IPS DF 4.7 (cell line): ENCODE measurements around the gene TMEM63B.
"Not testable (repeated sequence)": the region's sequence is repeated elsewhere in the genome, so short reads cannot be mapped to it uniquely, and the experiment has no call there.

Source experiments
- DNase-seq: peaks from one replicate; pipeline ENCODE4 v3.0.0-alpha.2; 2013; ENCODE audit warnings: low spot score; ENCODE audit errors: extremely low read depth

The TMEM63B gene

GRCh38 chr6:44171899-44172546 lies 44.7 kb downstream of the TMEM63B start:
- no peak for DNase-seq

DNA sequence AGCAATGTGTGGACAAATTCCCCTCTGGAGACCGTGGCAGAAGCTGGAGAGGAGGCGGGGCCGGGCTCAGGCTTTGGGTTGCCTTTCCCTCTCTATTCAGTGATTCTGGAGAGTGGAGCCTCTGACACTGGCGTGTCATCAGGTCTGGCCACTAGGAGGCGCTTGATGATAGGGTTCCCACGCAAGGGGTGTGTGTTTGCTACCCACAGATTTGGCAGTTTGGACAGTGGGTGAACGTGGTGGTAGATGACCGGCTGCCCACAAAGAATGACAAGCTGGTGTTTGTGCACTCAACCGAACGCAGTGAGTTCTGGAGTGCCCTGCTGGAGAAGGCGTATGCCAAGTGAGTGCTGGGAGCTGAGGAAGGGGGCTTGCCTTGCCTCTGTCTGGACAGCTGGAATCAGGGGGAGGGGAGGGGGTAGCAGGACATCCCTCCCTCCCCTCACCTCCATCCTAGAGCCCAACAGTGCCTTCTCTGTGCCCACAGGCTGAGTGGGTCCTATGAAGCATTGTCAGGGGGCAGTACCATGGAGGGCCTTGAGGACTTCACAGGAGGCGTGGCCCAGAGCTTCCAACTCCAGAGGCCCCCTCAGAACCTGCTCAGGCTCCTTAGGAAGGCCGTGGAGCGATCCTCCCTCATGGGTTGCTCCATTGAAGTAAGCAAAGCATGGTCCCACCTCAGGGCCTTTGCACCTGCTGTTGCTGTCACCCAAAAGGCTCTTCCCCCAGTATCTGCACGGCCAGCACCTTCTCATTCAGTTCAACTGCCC lies 45.6 kb downstream of the TMEM63B start:
- DNase-seq: no peak

DNA sequence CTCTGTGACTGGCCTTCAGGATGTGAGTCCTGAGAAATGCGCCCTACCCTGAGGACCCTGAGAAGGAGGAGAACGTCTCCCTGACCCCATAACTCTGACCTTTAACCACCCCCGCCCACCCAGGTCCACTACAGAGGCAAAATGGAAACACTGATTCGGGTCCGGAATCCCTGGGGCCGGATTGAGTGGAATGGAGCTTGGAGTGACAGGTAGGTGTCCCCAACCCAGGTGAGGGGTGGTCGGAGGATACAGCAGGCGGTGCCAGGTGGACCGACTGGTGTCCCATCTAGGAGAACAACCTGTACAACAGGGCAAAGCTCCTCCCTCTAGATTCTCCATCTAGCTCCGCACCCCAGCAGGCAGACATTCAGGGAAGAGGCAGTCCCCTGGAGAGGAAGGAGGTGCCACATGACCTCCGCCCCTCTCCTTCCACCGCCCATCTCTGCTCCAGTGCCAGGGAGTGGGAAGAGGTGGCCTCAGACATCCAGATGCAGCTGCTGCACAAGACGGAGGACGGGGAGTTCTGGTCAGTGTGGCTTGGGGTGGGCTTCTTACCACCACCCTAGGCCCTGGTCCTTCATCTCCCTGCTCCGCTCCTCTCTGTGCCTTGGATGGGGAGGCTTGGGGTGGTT lies 48.9 kb downstream of the TMEM63B start:
- no peak for DNase-seq

GRCh38 chr6:44176762-44177509 lies 49.6 kb downstream of the TMEM63B start:
- no peak for DNase-seq

GRCh38 chr6:44177691-44178423 lies 50.5 kb downstream of the TMEM63B start:
- no peak for DNase-seq

GRCh38 chr6:44178424-44179071 lies 51.2 kb downstream of the TMEM63B start:
- no peak for DNase-seq

DNA sequence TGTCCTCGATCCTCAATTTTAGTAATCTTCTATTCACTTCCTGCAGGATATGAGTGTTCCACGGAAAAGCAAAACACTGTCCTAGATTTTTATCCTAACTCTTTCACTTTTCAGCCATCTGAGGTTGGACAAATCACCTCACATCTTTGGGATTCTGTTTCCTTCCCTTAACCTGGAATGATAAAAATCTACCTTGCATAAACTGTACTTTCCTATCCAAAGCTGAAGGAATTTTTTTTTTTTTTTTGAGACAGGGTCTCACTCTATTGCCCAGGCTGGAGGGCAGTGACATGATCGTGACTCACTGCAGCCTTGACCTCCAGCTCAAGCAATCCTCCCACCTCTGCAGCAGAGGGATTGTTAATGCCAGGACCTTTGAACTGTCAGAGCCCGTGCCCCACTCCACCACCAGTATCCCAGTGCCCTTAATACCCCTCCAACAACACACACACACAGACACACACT lies 51.8 kb downstream of the TMEM63B start:
- DNase-seq: no peak

DNA sequence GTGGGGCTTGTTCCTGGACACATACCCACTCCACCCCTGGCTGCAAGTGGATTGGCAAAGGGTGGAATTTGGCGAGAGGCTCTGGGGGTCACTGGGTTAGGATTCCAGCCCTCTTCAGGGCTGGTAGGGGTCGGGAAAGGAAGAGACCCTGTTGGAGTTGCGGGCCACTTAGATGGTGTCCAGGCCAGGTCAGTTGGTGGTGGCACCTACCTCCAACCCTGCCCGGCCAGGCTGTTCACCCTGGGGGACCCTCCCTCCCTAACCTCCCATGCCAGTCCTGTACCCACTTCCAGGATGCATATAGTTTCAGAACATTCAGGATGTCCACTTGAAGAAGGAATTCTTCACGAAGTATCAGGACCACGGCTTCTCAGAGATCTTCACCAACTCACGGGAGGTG lies 52.3 kb downstream of the TMEM63B start:
- DNase-seq: no peak

- DNase-seq: no peak
Measured at GRCh38 chr6:44180406-44180805, 53.1 kb downstream of the TMEM63B start.

GRCh38 chr6:44180886-44181285 lies 53.5 kb downstream of the TMEM63B start:
- no peak for DNase-seq

- not testable (repeated sequence) for DNase-seq
Measured at GRCh38 chr6:44181784-44182183, 54.4 kb downstream of the TMEM63B start.

GRCh38 chr6:44182911-44183390 lies 55.6 kb downstream of the TMEM63B start:
- no peak for DNase-seq

DNA sequence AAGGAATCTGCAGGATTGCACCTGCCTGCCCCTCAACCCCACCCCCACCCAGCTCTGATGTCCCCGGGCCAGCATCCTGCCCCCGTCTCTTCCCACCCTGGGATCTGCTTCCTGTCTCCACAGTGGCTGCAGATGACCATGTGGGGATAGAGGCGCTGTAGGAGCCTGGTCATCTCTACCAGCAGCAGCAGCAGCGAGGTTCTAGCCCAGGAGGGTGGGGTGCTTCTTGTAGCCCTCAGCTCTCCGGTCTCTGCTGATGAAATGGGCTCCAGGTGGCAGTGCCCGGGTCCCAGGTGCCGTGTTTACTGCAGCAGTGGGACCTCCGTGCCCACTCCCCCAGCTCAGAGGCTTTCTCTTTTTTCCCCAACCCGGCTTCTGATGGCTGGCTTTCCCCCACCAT lies 56.4 kb downstream of the TMEM63B start:
- no peak for DNase-seq

DNA sequence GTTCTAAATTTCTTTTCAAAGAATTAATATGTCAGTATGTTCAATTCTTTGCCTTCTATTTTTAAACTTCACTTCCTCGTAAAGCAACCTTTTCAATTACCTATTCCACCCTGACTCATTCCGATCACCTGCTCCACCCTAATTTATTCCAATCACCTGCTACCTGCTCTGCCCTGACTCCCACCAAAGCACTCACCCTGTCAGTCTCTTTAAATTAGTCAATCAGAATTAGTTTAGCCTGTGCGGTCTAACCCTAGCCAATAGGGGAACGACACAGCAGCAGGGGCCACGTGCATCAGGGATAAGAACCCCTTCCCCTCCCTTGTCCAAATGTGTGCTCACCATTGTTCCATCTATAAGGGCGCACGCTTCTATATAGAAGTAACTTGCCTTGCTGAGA lies 58.0 kb downstream of the TMEM63B start:
- DNase-seq: not testable (repeated sequence)

DNA sequence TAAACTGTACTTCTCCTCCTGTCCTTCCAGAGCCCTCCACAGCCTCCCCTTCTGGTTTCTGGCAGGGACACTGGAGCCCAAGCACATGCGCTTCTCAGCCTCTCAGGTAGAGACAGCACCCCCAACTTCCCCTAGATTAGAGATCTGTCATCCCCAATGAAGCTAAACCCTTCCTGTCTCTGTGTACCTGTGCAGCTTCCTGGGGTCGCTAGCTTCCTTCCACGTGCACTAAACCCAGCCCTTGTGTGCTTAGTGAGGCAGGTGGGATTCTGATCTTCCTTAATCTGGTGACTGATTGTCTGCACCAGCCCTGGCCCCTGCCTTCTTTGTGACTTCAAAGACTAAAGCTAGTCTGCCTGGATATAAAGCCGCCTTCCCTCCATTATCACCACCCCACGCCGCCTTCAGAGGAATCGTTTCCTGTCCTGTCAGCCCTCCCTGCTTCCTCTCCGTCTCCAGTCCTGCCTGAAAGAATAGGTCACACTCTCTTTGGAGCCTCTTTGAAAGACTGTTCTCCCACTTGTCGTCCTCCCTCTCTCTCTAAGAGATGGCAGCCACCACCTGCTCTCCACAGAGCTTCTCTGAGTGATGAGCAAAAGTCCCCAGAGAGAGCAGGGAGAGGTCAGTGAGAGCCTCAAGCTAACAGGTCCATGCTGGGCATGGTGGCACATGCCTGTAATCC lies 58.7 kb downstream of the TMEM63B start:
- no peak for DNase-seq

DNA sequence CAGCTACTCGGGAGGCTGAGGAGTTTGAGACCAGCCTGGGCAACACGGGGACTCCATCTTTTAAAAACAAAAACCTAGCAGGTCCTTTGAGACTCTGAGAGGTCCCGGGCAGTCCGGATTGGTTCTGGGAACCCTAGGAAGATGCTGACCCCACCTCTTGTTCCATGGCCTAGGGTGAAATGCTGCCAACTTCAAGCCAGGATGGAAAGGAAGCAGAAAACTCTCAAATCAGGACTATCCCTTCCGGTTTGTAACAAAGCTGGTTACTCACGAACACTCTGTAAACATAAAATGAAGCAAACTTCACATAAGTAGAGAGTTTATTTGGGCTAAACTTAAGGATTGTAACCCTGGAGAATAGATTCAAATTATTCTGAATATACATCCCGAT lies 59.3 kb downstream of the TMEM63B start:
- no peak for DNase-seq

DNA sequence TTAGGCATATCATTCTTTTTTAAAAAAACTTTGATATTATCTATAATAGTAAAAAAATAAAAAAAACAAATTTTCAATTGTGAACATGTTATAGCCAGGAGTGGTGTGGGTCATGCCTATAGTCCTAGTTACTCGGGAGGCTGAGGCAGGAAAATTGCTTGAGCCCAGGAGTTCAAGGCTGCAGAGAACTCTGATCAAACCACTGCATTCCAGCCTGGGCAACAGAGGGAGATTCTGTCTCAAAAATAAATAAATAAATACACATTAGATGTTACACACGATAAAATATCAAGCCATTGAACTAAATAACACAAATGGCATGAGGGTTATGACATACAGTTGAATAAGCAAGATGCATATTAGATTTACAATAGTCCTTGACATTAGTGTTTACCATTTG lies 61.5 kb downstream of the TMEM63B start:
- no peak for DNase-seq

GRCh38 chr6:44189257-44189656 lies 61.9 kb downstream of the TMEM63B start:
- DNase-seq: no peak

DNA sequence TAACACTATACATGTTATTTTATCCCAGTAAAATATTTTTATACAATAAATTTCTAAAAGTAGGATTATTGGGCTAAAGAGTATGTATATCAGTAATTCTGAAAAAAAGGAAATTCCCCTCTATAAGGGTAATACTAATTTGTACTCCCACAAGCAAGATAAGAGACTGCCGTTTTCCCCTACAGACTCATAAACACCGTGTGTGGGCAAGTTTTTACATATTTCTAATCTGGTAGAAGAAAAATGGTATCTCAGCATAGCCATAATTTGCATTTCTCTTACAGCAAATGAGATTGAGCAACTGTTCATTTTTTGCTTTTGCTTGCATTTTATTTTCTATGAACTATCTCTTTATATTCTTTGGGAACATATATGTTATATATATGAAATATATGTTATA lies 63.4 kb downstream of the TMEM63B start:
- no peak for DNase-seq
